ENCODE data around the gene AKAP3. TPM values are rescaled to one million over a fixed set of nuclear protein-coding genes. Genes with fewer than 3 reads are reported as not detected.

AKAP3 gene
- total and polyA plus RNA-seq, 10 of the 15 experiments (the other 5 are each of a cell fraction or from before 2014, with no cell fraction given): 0.40 to 2.4 (median 1.3) TPM

DNA sequence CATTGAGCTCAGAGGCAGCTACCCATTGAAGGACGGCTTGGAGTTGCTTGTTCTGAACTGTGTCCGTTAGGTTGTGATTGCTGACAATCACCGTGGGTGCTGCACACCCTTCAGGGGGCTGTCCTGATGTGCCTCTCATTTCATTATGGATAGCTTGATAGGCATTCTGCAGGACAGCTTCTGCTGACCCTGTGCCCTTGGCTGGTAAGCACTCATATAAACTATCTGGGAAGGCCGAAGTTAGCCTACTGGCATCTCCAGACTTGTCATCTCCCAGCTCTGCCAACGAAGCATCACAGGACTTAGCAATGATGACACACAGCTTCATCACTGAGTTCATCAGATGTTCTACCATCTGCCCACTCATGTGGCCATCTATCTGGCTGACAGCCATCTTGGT lies 22.3 kb downstream of the AKAP3 start:
- Histone ChIP-seq H3K36me3 (ENCODE audit: control insufficient read depth in 2 of 2, insufficient read depth in 2 of 2, low read length in 1 of 2) (no peaks in the 10 kb centered on the region), H2AFZ (ENCODE audit: control insufficient read depth, low read depth, low read length) (no peak overlapping the region), H3K27me3 (replicated peaks in 1 of 2; ENCODE audit: control insufficient read depth in 2 of 2, insufficient read depth in 2 of 2, low read length in 1 of 2) (no peaks in the 10 kb centered on the region; a peak in 1 of 4 replicates), H3K9ac (ENCODE audit: control insufficient read depth, insufficient read depth, low read length) (no peak overlapping the region), H3K9me3 (replicated peaks; ENCODE audit: control insufficient read depth, insufficient read depth, low read length) (no peaks in the 10 kb centered on the region), H3K79me2 (ENCODE audit: control insufficient read depth, insufficient read depth, low read length) (no peaks in the 10 kb centered on the region), H4K20me1 (ENCODE audit: control insufficient read depth, insufficient read depth) (no peaks in the 10 kb centered on the region), H3K4me1 (ENCODE audit: control insufficient read depth, insufficient read depth, low read length) (no peaks in the 10 kb centered on the region), H3K4me2 (ENCODE audit: control insufficient read depth, insufficient read depth) (no peak overlapping the region), H3K27ac (ENCODE audit: control insufficient read depth, insufficient read depth) (no peak overlapping the region), H3K4me3 (no peak overlapping the region)
- 50% methylated on average over 5 of the region's 5 CpGs for WGBS (ENCODE audit: insufficient coverage, insufficient replicate concordance, low lambda C conversion rate, missing lambda C conversion rate)
- FAIRE-seq (no peak), ATAC-seq (no peak), DNase-seq (ENCODE audit: low read depth, low spot score) (no peak)
- CTCF ChIA-PET: no interaction called here
- RAD21 ChIA-PET (ENCODE audit: unreplicated experiment): no interaction called here
- in situ Hi-C loops (cut with MboI): no loop called here
- intact Hi-C loops (cut with micrococcal nuclease; ENCODE audit: unreplicated experiment): no loop called here
- POLR2A ChIA-PET: no interaction called here
- TF ChIP-seq POU2F2 (IDR thresholded peaks at IDR 0.05; ENCODE audit: borderline replicate concordance, low read depth, low read length): no peak
- no peak for TF ChIP-seq CBX3 (IDR thresholded peaks at IDR 0.05; ENCODE audit: borderline replicate concordance, low read depth)
- no peak for TF ChIP-seq TAF1 (IDR thresholded peaks at IDR 0.05; ENCODE audit: borderline replicate concordance, low read depth, low read length)
- no peak for TF ChIP-seq KDM1A (IDR thresholded peaks at IDR 0.05; ENCODE audit: borderline replicate concordance)
- no peak for TF ChIP-seq TBL1XR1 (IDR thresholded peaks at IDR 0.05; ENCODE audit: low read depth, low read length)
- no peak for TF ChIP-seq RFX5 (IDR thresholded peaks at IDR 0.05; ENCODE audit: low read depth, low read length)
- TF ChIP-seq ASH2L (IDR thresholded peaks at IDR 0.05; ENCODE audit: borderline replicate concordance, low read depth): no peak
- no peak for TF ChIP-seq ZSCAN29 (IDR thresholded peaks at IDR 0.05)
- no peak for TF ChIP-seq ZNF274 (IDR thresholded peaks at IDR 0.05; ENCODE audit: insufficient read depth, insufficient read length)
- no peak for TF ChIP-seq NFXL1 (IDR thresholded peaks at IDR 0.05; ENCODE audit: borderline replicate concordance)
- TF ChIP-seq SPI1 (IDR thresholded peaks at IDR 0.05; ENCODE audit: borderline replicate concordance, insufficient read depth, low read depth, low read length): no peak
- no peak for TF ChIP-seq YY1 (IDR thresholded peaks at IDR 0.05; ENCODE audit: low read depth, low read length)
- TF ChIP-seq IKZF2 (IDR thresholded peaks at IDR 0.05): no peak
- TF ChIP-seq E2F4 (IDR thresholded peaks at IDR 0.05; ENCODE audit: low read depth, low read length): no peak
- BruUV-seq (replicated peaks): no TSS peak
- SMC1A ChIA-PET (ENCODE audit: uncharacterized antibody, unreplicated experiment): interaction anchor here (0.7 kb wide), 1 partner anchor 1537 kb away, joined by 3 read pairs; no protein-coding TSS in a partner anchor
